Measurements from ENCODE around the gene MMP20. TPM values are rescaled to one million over a fixed set of nuclear protein-coding genes. Genes with fewer than 3 reads are reported as not detected.

The MMP20 gene
- total RNA-seq, 1 experiment from 2014 or later = not detected

- Mint-ChIP-seq H3K36me3 (no peaks in the 10 kb centered on the region), H3K27me3 (ENCODE audit: low read depth) (no peaks in the 10 kb centered on the region), H3K27ac (no peak overlapping the region), H3K9me3 (no peaks in the 10 kb centered on the region), H3K4me1 (peaks cover 14% of the 10 kb centered on the region), H3K4me3 (no peak overlapping the region)
- ChIA-PET CTCF (no interaction called here), POLR2A (no interaction called here)
- TF ChIP-seq, protein P1, sequence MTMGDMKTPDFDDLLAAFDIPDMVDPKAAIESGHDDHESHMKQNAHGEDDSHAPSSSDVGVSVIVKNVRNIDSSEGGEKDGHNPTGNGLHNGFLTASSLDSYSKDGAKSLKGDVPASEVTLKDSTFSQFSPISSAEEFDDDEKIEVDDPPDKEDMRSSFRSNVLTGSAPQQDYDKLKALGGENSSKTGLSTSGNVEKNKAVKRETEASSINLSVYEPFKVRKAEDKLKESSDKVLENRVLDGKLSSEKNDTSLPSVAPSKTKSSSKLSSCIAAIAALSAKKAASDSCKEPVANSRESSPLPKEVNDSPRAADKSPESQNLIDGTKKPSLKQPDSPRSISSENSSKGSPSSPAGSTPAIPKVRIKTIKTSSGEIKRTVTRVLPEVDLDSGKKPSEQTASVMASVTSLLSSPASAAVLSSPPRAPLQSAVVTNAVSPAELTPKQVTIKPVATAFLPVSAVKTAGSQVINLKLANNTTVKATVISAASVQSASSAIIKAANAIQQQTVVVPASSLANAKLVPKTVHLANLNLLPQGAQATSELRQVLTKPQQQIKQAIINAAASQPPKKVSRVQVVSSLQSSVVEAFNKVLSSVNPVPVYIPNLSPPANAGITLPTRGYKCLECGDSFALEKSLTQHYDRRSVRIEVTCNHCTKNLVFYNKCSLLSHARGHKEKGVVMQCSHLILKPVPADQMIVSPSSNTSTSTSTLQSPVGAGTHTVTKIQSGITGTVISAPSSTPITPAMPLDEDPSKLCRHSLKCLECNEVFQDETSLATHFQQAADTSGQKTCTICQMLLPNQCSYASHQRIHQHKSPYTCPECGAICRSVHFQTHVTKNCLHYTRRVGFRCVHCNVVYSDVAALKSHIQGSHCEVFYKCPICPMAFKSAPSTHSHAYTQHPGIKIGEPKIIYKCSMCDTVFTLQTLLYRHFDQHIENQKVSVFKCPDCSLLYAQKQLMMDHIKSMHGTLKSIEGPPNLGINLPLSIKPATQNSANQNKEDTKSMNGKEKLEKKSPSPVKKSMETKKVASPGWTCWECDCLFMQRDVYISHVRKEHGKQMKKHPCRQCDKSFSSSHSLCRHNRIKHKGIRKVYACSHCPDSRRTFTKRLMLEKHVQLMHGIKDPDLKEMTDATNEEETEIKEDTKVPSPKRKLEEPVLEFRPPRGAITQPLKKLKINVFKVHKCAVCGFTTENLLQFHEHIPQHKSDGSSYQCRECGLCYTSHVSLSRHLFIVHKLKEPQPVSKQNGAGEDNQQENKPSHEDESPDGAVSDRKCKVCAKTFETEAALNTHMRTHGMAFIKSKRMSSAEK (CRISPR knock-in tag; IDR thresholded peaks at IDR 0.05; ENCODE audit: borderline replicate concordance) = no peak
- TF ChIP-seq, protein P2, sequence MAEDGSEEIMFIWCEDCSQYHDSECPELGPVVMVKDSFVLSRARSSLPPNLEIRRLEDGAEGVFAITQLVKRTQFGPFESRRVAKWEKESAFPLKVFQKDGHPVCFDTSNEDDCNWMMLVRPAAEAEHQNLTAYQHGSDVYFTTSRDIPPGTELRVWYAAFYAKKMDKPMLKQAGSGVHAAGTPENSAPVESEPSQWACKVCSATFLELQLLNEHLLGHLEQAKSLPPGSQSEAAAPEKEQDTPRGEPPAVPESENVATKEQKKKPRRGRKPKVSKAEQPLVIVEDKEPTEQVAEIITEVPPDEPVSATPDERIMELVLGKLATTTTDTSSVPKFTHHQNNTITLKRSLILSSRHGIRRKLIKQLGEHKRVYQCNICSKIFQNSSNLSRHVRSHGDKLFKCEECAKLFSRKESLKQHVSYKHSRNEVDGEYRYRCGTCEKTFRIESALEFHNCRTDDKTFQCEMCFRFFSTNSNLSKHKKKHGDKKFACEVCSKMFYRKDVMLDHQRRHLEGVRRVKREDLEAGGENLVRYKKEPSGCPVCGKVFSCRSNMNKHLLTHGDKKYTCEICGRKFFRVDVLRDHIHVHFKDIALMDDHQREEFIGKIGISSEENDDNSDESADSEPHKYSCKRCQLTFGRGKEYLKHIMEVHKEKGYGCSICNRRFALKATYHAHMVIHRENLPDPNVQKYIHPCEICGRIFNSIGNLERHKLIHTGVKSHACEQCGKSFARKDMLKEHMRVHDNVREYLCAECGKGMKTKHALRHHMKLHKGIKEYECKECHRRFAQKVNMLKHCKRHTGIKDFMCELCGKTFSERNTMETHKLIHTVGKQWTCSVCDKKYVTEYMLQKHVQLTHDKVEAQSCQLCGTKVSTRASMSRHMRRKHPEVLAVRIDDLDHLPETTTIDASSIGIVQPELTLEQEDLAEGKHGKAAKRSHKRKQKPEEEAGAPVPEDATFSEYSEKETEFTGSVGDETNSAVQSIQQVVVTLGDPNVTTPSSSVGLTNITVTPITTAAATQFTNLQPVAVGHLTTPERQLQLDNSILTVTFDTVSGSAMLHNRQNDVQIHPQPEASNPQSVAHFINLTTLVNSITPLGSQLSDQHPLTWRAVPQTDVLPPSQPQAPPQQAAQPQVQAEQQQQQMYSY (CRISPR knock-in tag; IDR thresholded peaks at IDR 0.05) = no peak
- no peak for TF ChIP-seq NFATC4 (CRISPR knock-in tag; IDR thresholded peaks at IDR 0.05)
- no peak for TF ChIP-seq ZBTB43 (CRISPR knock-in tag; IDR thresholded peaks at IDR 0.05)
- TF ChIP-seq TEAD1 (CRISPR knock-in tag; IDR thresholded peaks at IDR 0.05) = no peak
- TF ChIP-seq ZNF263 (CRISPR knock-in tag; IDR thresholded peaks at IDR 0.05; ENCODE audit: low read depth) = no peak
- no peak for TF ChIP-seq FOXJ3 (CRISPR knock-in tag; IDR thresholded peaks at IDR 0.05; ENCODE audit: borderline replicate concordance)
- TF ChIP-seq ZBTB21 (CRISPR knock-in tag; IDR thresholded peaks at IDR 0.05; ENCODE audit: borderline replicate concordance) = no peak
- no peak for TF ChIP-seq NFE2L1 (CRISPR knock-in tag; IDR thresholded peaks at IDR 0.05)
- TF ChIP-seq, protein P3, sequence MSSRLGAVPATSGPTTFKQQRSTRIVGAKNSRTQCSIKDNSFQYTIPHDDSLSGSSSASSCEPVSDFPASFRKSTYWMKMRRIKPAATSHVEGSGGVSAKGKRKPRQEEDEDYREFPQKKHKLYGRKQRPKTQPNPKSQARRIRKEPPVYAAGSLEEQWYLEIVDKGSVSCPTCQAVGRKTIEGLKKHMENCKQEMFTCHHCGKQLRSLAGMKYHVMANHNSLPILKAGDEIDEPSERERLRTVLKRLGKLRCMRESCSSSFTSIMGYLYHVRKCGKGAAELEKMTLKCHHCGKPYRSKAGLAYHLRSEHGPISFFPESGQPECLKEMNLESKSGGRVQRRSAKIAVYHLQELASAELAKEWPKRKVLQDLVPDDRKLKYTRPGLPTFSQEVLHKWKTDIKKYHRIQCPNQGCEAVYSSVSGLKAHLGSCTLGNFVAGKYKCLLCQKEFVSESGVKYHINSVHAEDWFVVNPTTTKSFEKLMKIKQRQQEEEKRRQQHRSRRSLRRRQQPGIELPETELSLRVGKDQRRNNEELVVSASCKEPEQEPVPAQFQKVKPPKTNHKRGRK (CRISPR knock-in tag; IDR thresholded peaks at IDR 0.05; ENCODE audit: borderline replicate concordance) = no peak
- no peak for TF ChIP-seq OVOL2 (CRISPR knock-in tag; IDR thresholded peaks at IDR 0.05; ENCODE audit: borderline replicate concordance)
- TF ChIP-seq RORB (CRISPR knock-in tag; IDR thresholded peaks at IDR 0.05) = no peak
- ATAC-seq = no peak
- DNase-seq (ENCODE audit: low spot score) = no peak
Measured at GRCh38 chr11:102662607-102663006, 37.5 kb upstream of the MMP20 start.

GRCh38 chr11:102661040-102661439, 35.9 kb upstream of the MMP20 start:
- peaks cover 11% of the 10 kb centered on the region for H3K4me1 Mint-ChIP-seq
- H3K36me3 Mint-ChIP-seq = no peaks in the 10 kb centered on the region
- ATAC-seq (no peak), DNase-seq (ENCODE audit: low spot score) (no peak)
- CTCF ChIA-PET = interaction anchor here (0.6 kb wide), 1 partner anchor 27 kb away, joined by 3 read pairs; no protein-coding TSS in a partner anchor
- H3K27me3 Mint-ChIP-seq (ENCODE audit: low read depth) = no peaks in the 10 kb centered on the region
- H3K27ac Mint-ChIP-seq = no peak overlapping the region
- POLR2A ChIA-PET = no interaction called here
- H3K4me3 Mint-ChIP-seq = no peak overlapping the region
- peaks cover 2% of the 10 kb centered on the region for H3K9me3 Mint-ChIP-seq
- TF ChIP-seq, protein P4, sequence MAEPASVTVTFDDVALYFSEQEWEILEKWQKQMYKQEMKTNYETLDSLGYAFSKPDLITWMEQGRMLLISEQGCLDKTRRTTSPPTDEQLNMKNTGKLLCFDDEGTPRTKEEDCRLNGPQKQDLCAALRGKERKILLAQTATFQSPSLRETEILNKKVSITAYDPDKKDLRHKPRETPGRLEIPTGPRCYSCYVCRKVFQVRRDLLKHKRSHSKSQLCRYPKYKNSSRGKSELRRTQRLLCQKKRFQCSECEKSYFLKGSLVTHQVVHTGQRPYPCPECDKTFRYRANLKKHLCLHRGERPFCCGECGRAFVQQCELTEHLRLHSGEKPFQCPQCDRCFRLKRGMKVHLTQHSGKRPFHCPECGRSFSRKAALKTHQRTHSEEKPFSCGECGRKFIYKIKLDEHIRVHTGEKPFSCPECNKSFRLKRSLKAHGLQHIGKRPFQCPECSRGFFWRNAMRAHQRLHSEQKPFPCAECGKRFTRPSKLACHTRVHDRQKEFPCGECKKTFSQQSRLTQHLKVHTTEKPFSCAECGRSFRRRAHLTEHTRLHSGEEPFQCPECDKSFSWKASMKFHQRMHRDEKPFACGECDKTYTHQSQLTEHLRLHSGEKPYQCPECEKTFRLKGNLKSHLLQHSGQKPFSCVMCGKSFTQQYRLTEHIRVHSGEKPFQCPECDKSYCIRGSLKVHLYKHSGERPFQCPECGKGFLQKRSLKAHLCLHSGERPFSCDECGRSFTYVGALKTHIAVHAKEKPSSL (CRISPR knock-in tag; conservative IDR thresholded peaks at IDR 0.05) = no peak
- TF ChIP-seq ZNF121 (CRISPR knock-in tag; IDR thresholded peaks at IDR 0.05) (no peak), MAX (CRISPR knock-in tag; IDR thresholded peaks at IDR 0.05) (no peak), CREM (CRISPR knock-in tag; IDR thresholded peaks at IDR 0.05) (no peak), RELA (CRISPR knock-in tag; IDR thresholded peaks at IDR 0.05; ENCODE audit: borderline replicate concordance) (no peak), TEAD4 (CRISPR knock-in tag; IDR thresholded peaks at IDR 0.05) (no peak), USF2 (CRISPR knock-in tag; IDR thresholded peaks at IDR 0.05) (no peak)
